Astrocyte (in vitro differentiated cells and primary cell): ENCODE data around the gene RNLS.

Experiments used
- EZH2 ChIP-seq: IDR thresholded peaks from 2 replicates; pipeline ENCODE4 v1.6.1; 2012; ENCODE audit warnings: mild to moderate bottlenecking, low read length, inconsistent platforms; ENCODE audit not compliant: insufficient read depth
- TF ChIP-seq, protein P1 (sequence below): IDR thresholded peaks from 2 replicates; pipeline ENCODE4 v1.5.1; 2011; ENCODE audit warnings: low read depth, mild to moderate bottlenecking, inconsistent platforms, low read length, moderate library complexity; ENCODE audit not compliant: insufficient read depth

DNA sequence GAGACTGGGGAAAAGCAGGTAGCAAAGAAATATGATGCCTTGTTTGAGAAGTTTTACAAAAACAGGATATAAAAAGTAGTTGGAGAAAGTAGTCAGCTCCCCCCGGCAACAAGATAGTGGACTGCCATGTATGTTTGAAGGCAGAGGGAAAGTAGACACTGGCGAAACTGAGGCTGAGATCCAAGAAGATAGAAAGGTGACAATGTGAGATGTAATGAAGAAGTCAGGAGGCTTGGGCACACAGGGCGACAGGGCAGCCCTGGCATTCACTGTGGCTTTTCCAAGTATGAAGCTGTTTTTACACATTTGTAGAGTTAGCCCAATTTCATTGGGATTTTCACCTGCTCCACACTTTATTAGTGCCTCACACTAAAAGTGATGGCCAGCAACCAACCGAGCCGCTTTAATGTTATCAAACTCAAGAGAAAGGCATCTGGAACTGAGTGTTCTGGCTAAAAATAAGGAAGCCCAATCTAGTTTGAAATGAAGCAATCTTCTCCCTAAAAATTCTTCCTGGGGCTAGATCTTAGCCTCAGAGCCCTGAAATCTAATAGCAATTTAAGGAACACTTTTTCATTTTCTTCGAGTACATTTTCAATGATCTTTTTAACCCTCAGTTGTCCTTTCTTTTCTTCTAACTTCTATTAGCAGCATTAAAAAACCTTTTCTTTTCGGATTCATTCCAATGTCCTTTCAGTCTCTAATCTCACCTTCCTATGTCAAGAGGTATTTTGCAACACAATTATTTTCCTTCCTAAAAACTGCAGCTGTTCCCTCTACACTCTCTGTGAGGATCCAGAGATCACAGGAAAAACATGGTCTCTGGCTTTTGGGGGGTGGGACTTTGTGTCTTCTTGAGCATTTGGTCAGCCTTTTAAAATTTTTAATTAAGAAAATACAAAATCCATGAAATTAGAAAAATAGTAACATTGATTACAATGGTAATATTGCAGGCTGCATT, 108.0 kb downstream of the RNLS start:
- TF ChIP-seq, protein P1, sequence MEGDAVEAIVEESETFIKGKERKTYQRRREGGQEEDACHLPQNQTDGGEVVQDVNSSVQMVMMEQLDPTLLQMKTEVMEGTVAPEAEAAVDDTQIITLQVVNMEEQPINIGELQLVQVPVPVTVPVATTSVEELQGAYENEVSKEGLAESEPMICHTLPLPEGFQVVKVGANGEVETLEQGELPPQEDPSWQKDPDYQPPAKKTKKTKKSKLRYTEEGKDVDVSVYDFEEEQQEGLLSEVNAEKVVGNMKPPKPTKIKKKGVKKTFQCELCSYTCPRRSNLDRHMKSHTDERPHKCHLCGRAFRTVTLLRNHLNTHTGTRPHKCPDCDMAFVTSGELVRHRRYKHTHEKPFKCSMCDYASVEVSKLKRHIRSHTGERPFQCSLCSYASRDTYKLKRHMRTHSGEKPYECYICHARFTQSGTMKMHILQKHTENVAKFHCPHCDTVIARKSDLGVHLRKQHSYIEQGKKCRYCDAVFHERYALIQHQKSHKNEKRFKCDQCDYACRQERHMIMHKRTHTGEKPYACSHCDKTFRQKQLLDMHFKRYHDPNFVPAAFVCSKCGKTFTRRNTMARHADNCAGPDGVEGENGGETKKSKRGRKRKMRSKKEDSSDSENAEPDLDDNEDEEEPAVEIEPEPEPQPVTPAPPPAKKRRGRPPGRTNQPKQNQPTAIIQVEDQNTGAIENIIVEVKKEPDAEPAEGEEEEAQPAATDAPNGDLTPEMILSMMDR: no peak
- no peak for TF ChIP-seq EZH2
